Measurements from ENCODE around the gene TEPSIN.

TEPSIN gene

GRCh38 chr17:81221371-81221841 is 17.4 kb downstream of the TEPSIN start:
- no peak for DNase-seq (ENCODE audit: low read depth)

DNA sequence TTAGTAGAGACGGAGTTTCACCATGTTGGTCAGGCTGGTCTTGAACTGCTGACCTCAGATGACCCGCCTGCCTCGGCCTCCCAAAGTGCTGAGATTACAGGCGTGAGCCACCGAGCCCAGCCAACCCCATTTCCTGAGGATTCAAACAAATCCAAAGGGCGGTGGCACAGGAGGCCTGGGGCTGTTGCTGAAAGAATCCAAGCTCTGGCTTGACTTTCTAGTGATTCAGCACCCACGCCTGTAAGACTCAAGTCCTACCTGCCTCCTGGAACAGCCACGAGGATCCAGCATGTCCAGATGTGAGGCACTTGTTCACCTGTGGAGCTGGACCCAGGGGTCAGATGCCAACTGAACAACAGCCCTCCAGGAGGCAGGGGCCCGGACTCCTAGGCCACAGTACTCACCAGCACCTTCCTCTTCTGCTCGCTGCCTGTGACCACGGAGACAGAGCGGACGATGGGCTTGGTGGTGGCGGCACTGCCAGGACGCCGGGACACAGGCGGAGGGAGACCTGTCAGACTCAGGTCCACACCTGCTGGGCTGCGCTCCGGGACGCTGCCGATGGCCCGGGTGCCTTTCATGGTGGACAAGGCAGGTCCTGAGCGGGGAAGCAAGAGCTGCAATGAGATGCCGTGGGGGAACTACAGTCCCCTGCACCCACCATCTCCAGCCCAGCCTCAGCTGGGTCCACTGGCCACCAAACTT is 19.2 kb downstream of the TEPSIN start:
- DNase-seq (ENCODE audit: low read depth), result no peak

DNA sequence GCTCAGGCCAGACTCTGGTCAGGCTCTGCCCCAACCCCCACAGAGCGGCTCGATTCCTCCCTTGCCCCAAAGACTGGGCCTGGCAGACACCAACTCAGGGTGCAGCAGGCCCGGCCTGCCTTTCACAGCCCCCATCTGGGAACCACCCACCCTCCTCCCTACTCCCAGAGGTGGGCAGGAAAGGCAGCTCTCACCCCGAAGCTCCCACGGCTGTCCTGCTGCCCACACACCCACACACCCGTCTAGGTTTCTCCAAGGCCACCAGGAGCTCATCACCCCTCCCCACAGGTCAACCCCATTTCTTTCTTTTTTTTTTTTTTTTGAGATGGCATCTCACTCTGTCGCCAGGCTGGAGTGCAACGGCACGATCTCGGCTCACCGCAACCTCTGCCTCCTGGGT is 19.9 kb downstream of the TEPSIN start:
- DNase-seq (ENCODE audit: low read depth), result no peak

- no peak for DNase-seq (ENCODE audit: low read depth)
Measured at GRCh38 chr17:81218459-81218858, 20.4 kb downstream of the TEPSIN start.

- DNase-seq (ENCODE audit: low read depth), result no peak
Measured at GRCh38 chr17:81217491-81217890, 21.4 kb downstream of the TEPSIN start.

DNA sequence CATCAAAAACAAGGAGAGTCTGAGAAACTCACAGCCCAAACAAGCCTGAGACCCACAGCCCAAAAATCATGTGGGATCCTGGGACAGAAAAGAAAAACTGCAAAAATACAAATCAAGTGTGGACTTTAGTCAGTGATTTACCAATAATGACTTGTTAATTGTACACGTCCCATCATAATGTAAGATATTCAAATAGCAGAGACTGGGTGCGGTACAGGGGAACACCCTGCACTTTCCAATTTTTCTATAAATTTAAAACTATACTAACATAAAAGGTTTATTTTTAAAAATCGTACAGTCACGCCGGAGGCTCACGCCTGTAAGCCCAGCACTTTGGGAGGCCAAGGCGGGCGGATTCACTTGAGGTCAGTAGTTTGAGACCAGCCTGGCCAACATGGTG is 24.9 kb downstream of the TEPSIN start:
- no peak for DNase-seq (ENCODE audit: low read depth)

- DNase-seq (ENCODE audit: low read depth), result no peak
Measured at GRCh38 chr17:81212365-81212764, 26.5 kb downstream of the TEPSIN start.

GRCh38 chr17:81210868-81211267 is 28.0 kb downstream of the TEPSIN start:
- DNase-seq (ENCODE audit: low read depth), result no peak

DNA sequence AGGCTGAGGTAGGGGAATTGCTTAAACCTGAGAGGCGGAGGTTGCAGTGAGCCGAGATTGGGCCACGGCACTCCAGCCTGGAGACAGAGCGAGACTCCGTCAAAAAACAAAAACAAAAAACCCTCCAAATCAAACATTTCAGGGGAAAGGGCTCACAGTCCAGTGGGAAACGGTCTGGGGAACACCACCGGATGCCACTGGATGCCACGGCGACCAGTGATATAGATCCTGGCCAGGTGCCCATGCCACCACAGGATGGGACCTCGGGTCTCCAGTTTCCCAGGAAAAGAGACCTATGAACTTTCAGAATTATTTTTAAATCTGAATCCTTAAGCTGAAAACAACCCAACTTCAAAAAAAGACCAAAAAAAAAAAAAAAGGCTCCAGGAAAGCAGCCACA is 28.4 kb downstream of the TEPSIN start:
- no peak for DNase-seq (ENCODE audit: low read depth)

DNA sequence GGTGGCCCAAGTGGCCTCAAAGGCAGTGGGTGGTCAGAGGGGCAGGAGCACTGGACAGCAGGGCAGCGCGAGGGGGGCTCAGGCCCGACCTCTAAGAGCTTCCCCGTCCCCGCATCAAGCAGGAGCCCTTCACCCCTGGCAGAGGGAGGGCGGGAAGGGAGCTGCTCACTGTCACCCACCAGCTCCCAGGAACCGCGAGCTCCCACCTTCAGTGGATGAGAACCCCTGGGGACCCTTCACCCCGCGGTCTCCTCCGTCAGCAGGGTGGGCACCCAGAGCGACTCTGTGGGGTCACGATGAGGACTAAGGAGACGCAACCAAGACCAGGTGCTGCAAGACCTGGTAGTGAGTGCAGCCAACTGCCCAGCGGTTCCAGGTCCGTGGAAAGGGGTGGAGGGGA is 29.7 kb downstream of the TEPSIN start:
- no peak for DNase-seq (ENCODE audit: low read depth)

GRCh38 chr17:81208651-81209050 is 30.2 kb downstream of the TEPSIN start:
- DNase-seq (ENCODE audit: low read depth), result no peak

DNA sequence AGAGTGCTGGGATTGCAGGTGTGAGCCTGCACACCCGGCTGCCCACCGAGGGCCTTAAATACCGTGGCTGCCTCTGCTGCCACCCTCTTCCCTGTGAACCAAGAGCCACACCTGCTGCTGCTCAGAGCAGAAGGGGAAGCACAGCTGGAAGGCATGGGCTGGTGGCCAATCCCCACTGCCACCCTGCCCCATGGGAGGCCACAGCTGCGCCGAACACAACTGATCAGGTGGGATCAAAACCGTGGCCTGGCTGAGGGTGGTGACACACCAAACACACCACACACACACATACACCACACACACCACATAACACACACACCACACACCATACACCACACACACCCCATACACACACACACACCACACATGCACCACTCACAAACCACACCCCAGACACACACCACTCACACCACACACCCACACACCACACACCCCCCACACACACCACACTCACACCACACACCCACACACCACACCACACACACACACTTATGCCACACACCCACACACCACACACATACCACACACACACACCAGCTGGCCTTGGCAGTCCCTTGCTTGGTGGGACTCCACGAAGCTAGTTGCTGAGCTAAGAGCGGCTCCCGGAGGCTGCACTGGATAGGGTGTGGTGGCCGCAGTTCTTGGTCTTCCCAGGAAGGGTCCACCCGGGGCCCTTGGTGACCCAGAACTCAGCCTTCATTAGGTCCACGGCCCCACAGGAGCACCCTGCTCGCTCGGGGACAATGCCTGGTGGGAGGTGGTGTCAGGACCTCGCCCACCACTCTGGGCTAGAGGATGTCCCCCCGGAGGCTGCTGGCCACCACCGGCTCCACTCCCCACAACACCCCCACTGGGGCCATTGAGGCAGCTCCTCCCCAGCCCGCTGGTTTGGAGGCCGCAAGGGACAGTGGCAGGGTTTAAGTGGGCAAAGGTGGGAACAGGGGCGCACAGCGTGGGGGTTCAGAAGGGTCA is 31.0 kb downstream of the TEPSIN start:
- DNase-seq (ENCODE audit: low read depth), result no peak

DNA sequence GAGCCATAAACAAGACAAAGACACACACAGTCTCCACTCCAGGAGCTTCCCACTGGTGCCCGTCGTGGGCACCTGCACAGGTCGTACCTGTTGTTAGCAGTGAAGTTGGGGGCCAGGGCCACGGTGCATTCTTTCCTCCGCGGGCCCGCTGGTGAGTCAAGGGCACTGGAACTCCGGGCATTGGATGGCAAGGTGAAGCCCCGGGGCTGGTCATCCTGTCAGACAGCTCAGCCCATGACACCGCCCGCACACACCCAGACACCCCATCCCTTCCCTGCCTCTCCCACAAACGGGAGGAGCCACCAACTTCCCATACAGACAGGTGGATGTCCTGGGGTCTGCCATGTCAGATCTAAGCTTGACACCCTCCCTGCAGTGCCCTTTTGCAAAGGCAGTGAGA is 32.2 kb downstream of the TEPSIN start:
- DNase-seq (ENCODE audit: low read depth), result no peak

DNA sequence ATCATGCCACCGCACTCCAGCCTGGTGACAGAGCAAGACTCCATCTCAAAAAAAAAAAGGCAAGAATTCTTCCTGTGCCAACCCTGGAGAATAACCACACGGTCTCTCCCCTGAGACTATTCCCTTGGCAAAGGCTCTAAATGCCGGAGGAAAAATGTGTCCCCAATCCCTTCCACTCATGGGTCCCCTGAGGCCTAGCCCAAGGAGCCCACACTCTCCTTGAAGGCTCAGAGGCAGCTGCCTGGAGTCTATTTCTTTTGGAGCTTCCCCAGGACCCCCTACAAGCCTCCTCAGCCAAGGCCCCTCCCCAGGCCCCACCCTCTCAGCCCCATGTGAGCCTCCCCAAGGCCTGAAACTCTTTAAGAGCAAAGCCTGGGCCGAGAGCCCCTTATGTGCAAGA is 32.7 kb downstream of the TEPSIN start:
- no peak for DNase-seq (ENCODE audit: low read depth)

GRCh38 chr17:81204578-81204977 is 34.3 kb downstream of the TEPSIN start:
- DNase-seq (ENCODE audit: low read depth), result no peak

- DNase-seq (ENCODE audit: low read depth), result no peak
Measured at GRCh38 chr17:81203136-81203535, 35.7 kb downstream of the TEPSIN start.

- DNase-seq (ENCODE audit: low read depth), result no peak
Measured at GRCh38 chr17:81202318-81202717, 36.5 kb downstream of the TEPSIN start.

GRCh38 chr17:81200695-81201580 is 37.9 kb downstream of the TEPSIN start:
- no peak for DNase-seq (ENCODE audit: low read depth)

GRCh38 chr17:81200201-81200600 is 38.7 kb downstream of the TEPSIN start:
- DNase-seq (ENCODE audit: low read depth), result no peak

GRCh38 chr17:81199482-81199830 is 39.4 kb downstream of the TEPSIN start:
- DNase-seq (ENCODE audit: low read depth), result no peak

- no peak for DNase-seq (ENCODE audit: low read depth)
Measured at GRCh38 chr17:81198826-81199481, 39.9 kb downstream of the TEPSIN start.

Measured in stimulated activated CD8-positive, alpha-beta memory T cell treated with anti-CD3 and anti-CD28 coated beads, Interleukin-7, amount 100 ng/mL, for 24 hours (primary cell).